Measurements from ENCODE around the gene GABBR2. TPM values are rescaled to one million over a fixed set of nuclear protein-coding genes. Genes with fewer than 3 reads are reported as not detected.
"Not testable (repeated sequence)": the region's sequence is repeated elsewhere in the genome, so short reads cannot be mapped to it uniquely, and the experiment has no call there.

The GABBR2 gene
- total RNA-seq, 1 experiment from 2014 or later = not detected

DNA sequence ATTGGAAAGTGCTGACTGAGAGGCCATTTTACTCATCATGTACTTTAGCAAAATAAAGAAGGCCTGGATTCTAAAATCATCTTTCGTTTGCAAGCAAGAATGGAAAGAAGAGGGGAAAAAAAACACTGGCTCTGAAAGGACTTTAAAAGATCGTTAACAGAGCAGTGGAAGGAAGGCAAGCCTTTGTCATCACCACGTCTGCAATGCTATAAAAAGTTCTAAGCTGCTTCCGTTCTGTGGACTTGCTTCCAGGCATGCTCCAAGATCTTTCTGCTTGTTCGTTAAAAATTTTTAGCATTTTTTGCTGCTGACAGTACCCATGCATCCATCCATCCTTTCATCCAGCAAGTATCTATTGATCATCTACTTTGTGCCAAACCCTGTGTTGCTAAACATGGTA is 226.5 kb downstream of the GABBR2 start:
- no peak for DNase-seq (ENCODE audit: low read depth)

DNA sequence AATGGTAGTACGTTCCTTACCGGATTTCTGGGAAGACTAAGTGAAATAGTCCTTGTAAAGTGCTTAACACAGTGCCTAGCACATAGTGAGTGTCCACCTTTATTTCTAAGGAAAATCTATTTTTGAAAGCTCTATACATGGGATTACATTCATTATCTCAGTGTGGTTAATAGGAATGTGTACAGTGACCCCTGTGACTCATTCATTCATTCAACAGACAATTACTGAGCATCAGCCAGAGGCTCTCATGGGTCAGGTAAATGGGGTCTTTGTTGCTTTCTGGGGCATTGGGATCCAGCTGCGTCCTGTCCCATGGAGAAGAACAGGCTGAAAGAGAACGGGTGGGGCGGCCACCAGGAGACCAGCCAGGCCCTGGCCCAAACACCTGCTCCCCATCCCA is 227.1 kb downstream of the GABBR2 start:
- no peak for DNase-seq (ENCODE audit: low read depth)

DNA sequence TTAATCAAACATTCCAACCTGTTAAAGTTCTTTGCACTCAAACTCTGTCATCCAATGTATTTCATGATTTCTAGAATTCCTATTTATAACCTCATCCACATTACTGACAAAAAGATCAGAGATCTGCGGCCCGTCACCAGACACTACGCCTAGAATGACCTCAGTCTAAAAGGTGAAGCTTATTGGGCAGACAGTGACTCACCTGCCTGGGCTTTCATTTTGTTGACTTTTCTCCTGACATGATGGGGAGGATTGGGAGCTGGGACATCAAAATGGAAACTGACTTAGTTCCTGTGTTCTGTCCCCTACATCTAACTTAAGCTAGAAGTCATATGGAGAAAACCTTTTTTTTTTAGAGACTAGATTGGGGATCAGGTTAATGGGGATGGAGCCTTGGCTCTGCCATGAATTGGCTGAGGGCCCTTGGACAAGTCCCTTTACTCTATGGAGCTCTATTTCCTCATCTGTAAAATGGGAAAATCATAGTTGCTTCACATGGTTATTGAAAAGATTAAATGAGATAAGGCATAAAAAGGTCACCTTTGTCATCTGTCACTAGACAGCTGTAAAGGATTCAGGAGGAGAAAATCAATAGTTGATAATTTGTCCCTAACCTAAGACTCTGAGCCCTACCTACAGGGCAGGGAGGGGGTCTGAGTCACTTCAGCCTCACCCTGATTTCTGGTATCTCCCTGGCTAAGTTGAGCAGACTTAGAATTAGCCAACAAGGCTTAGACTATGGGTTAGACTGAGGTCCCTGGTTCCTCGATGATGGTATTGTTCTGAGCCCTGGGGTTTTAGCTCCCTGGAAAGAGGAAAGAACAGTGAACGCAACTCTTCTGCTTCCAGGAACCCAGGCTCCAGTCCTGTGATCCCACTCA is 228.5 kb downstream of the GABBR2 start:
- DNase-seq (ENCODE audit: low read depth) = peak; percentile 6

DNA sequence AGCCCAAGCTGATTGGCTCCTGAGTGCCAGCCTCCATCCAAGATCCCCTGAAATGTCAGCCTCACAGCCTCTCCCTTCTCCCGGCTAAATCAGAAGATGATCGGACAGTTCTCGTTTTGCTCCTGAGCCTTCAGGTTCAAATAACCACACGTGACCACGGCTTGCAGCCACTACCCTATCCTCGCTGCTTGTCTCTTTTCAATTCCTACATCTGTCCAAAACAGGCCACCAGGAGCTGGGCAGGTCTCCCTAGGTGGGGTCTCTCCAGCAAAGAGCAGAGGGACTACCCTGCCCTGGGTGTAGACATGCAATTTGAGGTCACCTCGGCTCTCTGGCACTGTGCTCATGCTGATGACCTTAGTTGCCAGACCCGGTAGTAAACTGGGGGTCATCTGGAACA is 229.3 kb downstream of the GABBR2 start:
- DNase-seq (ENCODE audit: low read depth) = no peak

DNA sequence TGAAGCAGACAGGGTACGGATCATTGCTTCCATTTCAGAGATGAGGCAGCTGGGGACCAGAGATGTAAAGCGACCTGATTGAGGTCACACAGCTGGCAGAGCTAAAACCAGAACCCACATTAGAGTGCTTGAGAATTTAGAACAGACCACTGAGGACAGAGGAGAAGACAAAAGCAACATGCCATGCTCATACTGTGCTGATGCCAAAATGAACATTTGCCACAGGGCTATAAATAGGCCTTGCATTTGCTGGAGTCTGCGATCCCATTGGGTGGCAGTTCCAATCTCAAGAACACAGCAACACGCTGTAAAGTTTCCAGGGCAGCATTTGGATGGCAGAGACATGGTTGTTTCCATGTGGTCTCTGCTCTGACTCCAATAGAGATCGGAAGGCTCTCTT is 230.9 kb downstream of the GABBR2 start:
- no peak for DNase-seq (ENCODE audit: low read depth)

DNA sequence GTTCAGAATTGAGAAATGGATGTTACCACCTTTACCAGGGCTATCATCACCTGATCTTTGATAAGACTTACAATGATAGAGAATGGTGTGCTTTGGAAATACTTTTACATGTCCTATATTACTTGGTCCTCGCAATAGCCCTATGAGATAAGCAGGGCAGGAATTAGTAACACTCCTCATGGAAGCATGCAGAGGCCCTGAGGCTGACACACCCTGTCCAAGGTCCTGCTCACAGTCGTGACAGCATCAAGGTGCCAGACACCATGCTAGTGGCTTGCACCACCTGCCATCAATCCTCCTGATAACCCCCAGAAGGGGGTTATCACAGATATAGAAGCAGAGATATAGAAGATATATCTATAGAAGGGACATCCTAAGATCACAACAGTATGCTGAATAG is 236.5 kb downstream of the GABBR2 start:
- no peak for DNase-seq (ENCODE audit: low read depth)

DNA sequence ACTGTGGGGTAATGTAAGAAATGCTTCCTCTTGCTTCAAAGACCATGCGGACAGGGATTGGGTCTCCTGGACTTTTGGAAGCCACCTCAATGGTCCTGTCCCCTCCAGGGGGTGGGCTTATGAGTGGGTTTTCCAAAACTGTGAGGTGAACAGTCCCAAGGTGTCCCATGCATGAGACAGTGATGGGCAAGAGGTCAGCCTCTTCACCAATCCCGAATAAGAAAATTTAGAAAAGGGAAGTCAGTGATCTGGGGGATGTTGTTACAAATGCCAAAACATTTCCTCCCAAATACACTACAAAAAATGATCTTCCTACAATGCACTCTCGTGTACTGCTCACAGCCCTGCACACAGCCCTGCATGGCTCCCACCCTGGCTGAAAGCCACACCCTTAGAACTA is 237.6 kb downstream of the GABBR2 start:
- no peak for DNase-seq (ENCODE audit: low read depth)

DNA sequence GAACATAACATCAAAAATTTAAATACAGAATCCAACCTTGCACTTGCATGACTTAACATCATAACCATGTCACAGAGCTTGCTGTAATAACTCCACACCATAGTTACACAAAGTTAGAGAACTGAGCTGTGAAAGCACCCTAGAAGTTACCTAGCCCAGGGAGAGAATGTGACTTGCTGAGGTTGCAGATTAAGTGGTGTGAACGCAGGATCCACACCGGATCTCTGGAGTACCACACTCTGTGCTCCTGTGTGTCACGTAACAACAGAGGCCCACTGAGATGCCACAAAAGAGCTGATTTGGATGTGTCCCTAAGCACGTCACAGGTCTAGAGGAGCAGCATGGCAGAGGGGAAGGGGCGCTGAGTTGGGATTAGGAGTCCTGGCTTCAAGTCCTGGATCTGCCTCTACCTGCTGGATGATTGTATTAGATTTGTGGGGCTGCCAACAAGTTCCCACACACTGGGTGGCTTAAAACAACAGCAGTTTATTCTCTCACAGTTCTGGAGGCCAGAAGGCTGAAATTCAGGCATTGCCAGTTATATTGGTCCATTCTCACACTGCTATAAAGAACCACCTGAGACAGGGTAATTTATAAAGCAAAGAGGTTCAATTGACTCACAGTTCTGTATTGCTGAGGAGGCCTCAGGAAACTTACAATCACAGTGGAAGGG is 240.0 kb downstream of the GABBR2 start:
- no peak for DNase-seq (ENCODE audit: low read depth)

DNA sequence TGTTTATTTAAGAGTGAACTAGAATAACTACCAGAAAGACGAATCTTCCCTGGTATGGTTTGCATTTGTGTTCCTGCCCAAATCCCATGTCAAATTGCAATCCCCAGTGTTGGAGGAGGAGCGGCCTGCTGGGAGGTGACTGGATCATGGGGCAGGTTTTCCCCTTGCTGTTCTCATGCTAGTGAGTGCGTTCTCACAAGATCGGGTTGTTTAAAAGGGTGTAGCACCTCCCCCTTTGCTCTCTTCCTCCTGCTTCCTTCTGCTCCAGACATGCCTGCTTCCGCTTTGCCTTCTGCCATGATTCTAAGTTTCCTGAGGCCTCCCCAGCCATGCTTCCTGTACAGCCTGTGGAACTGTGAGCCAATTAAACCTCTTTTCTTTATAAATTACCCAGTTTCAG is 242.9 kb downstream of the GABBR2 start:
- no peak for DNase-seq (ENCODE audit: low read depth)

DNA sequence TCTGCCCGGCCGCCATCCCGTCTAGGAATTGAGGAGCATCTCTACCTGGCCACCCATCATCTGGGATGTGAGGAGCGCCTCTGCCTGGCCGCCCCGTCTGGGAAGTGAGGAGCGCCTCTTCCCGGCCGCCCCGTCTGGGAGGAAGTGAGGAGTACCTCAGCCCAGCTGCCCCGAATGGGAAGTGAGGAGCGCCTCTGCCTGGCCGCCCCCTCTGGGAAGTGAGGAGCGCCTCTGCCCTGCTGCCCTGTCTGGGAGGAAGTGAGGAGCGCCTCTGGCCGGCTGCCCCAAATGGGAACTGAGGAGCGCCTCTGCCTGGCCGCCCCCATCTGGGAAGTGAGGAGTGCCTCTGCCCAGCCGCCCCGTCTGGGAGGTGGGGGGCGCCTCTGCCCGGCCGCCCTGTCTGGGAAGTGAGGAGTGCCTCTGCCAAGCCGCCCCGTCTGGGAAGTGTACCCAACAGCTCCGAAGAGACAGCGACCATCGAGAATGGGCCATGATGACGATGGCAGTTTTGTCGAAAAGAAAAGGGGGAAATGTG is 244.5 kb downstream of the GABBR2 start:
- not testable (repeated sequence) for DNase-seq (ENCODE audit: low read depth)

DNA sequence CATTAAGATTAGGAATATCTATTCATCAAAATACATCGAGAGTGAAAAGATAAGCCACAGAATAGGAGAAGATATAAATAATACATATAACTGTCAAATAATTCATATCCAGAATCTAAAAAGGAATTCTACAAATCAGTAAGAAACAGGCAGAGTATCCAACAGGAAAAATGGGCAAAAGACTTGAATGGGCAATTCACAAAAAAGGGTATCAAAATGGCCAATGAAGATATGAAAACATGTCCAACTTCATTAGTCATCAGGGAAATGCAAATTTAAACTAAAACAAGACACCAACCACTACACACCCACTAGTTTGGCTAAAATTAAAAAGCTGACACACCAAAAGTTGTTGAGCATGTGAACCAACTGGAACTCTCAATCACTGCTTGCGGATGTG is 246.4 kb downstream of the GABBR2 start:
- no peak for DNase-seq (ENCODE audit: low read depth)

DNA sequence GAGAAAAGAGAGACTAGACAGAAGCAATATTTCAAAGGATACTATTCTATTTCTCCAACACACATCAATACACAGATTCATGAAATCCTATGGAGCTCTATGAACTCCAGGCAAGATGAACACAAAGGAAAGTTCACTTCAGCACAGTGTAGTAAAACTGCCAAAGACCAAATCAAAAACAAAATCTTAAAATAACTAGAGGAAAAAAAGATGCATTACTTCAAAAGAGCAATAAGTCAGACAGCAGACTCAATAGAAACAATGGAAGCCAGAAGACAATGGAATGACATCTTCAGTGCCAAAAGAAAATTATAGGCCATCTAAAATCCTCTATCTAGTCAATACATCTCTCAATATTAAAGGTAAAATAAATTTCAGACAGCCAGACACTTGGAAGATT is 248.0 kb downstream of the GABBR2 start:
- no peak for DNase-seq (ENCODE audit: low read depth)

DNA sequence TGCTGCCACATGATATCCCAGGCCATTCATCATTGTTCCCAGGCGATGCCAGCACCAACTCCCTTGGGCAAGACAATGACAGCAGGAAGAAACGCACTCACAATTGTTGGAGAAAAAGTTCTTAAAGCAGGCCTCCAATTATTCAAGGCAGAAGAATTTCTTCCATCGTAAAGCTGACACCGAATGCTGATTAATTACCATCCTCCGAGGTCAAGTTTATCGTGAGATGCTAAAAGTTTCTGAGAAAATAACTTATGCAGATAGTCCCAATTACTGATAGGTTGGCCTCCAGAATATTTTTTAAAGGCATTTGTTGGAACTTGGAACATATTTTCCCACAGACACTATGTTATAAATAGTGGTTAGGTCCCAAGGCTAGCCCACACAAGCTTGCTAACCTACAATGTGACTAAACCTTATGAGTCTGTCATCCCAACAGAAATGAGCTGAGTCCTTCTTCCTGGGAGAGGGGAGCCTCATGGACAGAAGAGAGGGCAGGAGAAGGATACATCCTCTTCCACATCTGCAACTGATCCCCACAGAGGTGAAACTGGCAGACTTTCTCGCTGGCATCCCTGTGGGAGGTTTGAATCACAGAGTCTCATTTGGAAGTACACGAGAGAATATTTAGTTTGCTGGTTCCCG is 250.9 kb downstream of the GABBR2 start:
- DNase-seq (ENCODE audit: low read depth) = no peak

DNA sequence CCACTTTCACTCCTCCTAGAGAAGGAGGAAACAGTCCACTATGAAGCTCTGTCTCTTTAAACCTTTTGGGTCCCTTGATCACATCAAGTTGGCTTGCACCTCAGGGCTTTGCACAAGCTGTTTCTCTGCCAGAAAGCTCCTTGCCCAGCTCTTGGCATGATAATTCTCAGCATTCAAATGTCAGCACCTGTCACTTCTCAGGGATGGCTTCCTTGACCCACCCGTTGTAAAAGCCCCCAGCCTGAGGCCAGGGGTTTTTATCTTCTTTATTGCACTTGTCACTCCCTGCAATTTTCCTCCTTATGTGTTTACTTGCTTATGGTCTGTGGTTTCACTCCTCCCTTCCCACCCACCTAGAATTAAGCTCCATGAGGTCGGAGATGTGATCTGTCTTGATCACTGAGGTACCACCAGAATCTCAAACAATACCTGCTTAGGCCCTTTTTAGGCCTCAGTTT is 252.6 kb downstream of the GABBR2 start:
- no peak for DNase-seq (ENCODE audit: low read depth)

DNA sequence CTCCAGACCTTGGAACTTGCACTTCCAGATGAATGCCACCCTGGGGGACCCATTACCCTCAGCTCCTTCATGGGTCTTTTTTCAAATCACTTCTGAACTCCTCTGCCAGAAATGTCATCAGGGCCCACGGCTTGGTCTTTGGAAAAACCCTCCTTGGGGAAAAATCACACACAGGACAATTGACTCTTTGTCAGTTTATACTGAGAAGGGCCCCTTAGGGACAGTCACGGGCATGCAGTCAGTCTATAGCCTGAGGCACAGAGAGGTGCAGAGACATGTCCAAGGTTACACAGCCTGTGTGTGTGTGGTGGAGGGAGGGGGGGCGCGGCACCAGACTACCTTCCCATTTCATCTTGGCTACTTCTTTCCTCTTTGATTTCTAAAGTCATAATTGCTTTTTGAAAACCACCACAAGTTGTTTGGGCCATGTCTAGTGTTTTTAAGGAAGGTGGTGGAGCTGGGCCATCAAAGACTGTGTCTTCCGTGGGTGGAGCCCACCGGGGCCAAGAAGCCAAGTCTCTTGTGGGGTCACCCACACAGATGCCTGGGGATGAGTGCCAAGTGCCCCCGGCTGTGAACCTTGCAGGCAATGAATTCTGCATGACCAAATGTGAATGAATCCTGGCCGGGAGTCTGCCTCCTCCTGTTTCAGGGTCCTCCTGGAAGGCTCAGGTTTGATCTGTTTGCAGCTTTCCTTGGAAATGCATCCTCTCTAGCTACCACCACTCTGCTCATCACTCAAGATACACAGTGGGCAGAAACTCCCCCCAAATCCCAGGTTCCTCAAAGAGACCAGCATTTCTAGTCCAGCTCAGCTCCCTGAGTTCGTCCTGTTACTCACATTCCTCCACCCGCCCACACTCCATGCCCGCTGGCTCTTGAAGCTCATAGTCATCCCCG is 253.2 kb downstream of the GABBR2 start:
- DNase-seq (ENCODE audit: low read depth) = no peak

DNA sequence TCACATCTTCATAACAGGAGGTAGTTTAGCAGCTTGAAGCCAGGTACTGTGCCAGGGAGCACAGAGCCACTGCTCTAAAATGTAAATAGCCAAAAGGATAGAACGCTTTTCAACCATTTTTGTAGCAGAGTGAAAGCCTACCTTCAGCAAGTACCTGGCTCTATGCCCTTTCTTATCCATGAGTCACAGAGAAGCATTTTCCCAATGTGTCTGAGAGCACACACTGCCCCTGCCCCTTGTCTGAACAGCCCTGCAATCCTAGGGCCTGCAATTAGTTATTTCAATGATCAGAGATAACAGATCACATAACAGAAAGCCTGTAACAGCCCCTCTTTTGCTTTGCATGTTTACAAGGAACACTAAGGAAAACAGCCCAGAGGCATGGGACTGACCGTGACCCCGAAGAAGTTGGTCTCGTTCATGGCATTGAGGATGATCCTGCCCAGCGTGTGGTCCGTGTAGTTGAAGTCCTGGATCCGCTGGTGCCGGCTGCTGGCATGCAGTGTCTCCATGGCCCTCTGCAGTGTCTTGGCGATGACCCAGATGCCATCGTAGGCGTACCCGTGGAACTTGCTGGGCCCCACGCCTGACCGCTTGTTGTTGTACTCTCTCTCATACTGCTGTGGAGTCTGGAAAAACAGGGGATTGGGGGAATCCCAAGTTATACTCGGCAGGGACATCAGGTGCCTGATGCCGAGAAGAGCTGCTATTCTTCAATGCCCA is 255.0 kb downstream of the GABBR2 start:
- no peak for DNase-seq (ENCODE audit: low read depth)

DNA sequence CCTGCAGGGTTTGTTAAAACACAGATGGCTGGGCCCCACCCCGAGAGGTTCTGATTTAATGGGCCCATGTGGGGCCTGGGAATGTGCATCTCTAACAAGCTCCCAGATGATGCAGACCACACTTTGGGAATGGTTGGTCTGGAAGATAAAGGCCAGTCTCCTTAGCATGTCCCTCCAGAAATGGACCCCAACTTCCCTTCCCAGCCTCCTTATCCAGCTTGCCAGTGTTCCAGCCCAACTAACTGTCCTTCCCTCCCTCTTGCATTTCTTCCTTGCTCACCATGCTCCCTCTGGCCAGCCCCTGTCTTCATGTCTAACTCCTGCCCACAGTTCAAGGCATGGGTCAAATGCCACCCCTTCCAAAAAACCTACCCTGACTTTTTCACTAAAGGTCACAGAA is 257.2 kb downstream of the GABBR2 start:
- no peak for DNase-seq (ENCODE audit: low read depth)

DNA sequence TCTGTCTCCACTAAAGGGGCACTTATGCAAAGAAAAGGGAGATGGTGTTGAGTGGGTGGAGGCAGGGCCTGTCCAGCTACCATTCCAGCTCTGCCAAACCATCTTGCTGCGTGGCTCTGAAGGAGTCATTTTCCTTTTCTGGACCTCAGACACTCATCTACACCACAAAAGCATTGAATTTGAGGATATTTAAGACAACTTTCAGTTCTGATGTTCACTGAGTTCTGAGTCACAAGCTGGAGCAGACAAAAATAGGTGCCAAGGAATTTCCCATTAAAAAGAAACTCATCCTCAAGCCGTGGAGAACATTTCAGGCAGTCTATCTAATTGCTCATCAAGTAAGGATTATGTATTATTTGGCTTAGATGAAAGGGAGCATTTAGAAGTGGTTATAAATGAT is 258.2 kb downstream of the GABBR2 start:
- no peak for DNase-seq (ENCODE audit: low read depth)

DNA sequence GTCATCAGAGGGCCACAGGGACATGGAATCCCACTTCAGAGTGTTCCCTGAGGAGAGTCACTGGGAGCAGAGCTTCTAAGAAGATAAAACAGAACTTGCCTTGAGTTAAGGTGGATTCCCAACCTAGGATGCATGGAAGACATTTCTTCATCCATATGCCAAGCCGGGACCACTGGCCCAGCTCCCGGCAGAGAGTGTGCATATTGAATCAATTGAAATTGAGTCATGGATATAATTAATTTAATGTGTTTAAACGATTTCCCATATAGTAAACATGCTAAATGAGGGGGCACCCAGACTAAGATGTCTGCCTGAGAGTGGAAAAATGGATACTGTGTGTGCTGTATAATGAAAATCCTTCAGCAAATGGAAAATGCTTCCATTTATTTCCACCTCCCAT is 258.9 kb downstream of the GABBR2 start:
- DNase-seq (ENCODE audit: low read depth) = no peak

DNA sequence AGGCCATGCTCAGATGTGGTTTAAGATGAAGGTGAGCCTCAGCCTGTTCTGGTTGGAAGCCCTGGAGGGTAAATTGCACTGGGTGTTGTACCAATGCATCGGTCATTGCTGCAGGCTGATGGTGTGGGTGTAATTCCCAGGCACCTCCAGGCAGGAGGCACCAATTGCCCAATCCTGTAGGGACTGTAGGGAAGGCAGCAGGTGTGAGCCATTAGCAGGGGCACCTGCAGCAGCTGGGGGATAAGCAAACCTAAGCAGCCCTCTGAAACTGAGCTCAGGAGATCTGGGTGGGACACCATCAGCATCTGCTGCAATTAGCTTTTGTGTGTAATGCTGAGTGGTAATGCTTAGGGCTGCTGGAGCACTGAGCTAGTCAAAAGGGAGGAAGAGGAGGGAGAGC is 263.2 kb downstream of the GABBR2 start:
- no peak for DNase-seq (ENCODE audit: low read depth)

DNA sequence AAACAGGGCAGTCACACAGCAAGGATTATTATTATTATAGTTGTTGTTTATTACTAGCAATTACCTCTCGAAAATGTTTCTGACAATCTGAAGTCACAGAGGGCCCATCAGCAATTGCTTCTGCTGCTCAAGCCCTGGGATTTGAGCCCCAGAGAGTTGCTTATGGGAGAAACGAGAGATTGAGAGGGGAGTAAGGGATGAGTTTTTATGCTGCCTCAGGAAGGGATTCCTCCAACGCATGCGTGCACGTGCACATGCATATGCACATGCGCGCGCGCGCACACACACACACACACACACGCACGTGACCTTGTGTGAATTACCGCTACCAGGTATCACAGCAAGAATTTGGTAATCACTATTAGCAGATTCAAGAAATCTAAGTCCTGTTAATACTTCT is 264.1 kb downstream of the GABBR2 start:
- no peak for DNase-seq (ENCODE audit: low read depth)

All from LHCN-M2 (cell line).